Left lung (tissue), 10 donors: ENCODE data around the gene GTF2E1. TPM values are rescaled to one million over a fixed set of nuclear protein-coding genes. Genes with fewer than 3 reads are reported as not detected.

ENCODE experiments used
- ATAC-seq: fragments of 200-7000 bp; cut with Tn5 transposase; one replicate; pipeline ENCODE4 v1.9.1; 2020; ENCODE audit warnings: moderate library complexity
- DNase-seq, 4 donors: peaks; one replicate each; pipeline ENCODE4 v3.0.0-alpha.2; 2013 to 2020
- H3K27ac ChIP-seq, 2 donors: fragments of 200-600 bp; sonication (generic) in 1 of 2; one replicate each; pipeline versions ENCODE4 v1.5.0 to v1.8.0; 2020 to 2021
- H3K27me3 ChIP-seq, 2 donors: fragments of 200-600 bp; sonication (generic) in 1 of 2; one replicate each; pipeline versions ENCODE4 v1.5.0 to v1.8.0; 2020 to 2021
- H3K36me3 ChIP-seq, 2 donors: fragments of 200-600 bp; sonication (generic) in 1 of 2; one replicate each; pipeline versions ENCODE4 v1.5.0 to v1.8.0; 2020 to 2021
- H3K4me1 ChIP-seq, 2 donors: fragments of 200-600 bp; one replicate each; pipeline ENCODE4 v1.8.0; 2021
- H3K4me3 ChIP-seq, 2 donors: fragments of 200-600 bp; sonication (generic) in 1 of 2; one replicate each; pipeline versions ENCODE4 v1.5.0 to v1.8.0; 2020 to 2021; ENCODE audit warnings: mild to moderate bottlenecking in 1 of 2
- H3K9me3 ChIP-seq, 2 donors: fragments of 200-600 bp; sonication (generic) in 1 of 2; one replicate each; pipeline versions ENCODE4 v1.5.0 to v1.8.0; 2020 to 2021
- CTCF ChIP-seq, 2 donors: fragments of 200-600 bp; sonication (generic) in 1 of 2; IDR thresholded peaks; one replicate each; pipeline versions ENCODE4 v1.5.0 to v1.8.0; 2021; ENCODE audit warnings: antibody characterized with exemption in 2 of 2
- intact Hi-C, 2 donors: fragments of 100-400 bp; cut with DNase I; formaldehyde crosslinking; loops; one replicate each; pipeline versions ENCODE4 v1.11.2 to v1.14.2; 2022
- polyA plus RNA-seq, 6 donors: library from polyadenylated mRNA; unstranded; fragments of 120-200 nt; gene quantifications; one replicate each; pipeline ENCODE4 v1.2.1, GENCODE V29; 2013; ENCODE audit not compliant: insufficient read length in 6 of 6
- total RNA-seq, 2 donors: library from RNA; stranded (reverse); fragmentation: NEBNext Ultra II Directional; extraction: Animal tissue kit (Norgen Biotek cat#: 25700); gene quantifications; one replicate each; pipeline ENCODE4 v1.2.1, GENCODE V29; 2021
- donor health status: DM: no; HTN: yes; CAD: no.
- donor health status: DM: no; HTN: no; CAD: no.

Gene GTF2E1
- total and polyA plus RNA-seq, 8 donors, result 11.9 to 21.5 (median 14.1) TPM

- Histone ChIP-seq H3K27ac (no peak overlapping the region), H3K27me3 (no peaks in the 10 kb centered on the region), H3K4me3 (no peak overlapping the region), H3K4me1 (no peaks in the 10 kb centered on the region), H3K9me3 (no peaks in the 10 kb centered on the region), H3K36me3 (no peaks in the 10 kb centered on the region)
- intact Hi-C loops, result no loop called here
- no peak for TF ChIP-seq CTCF (IDR thresholded peaks at IDR 0.05)
- no peak for DNase-seq
- ATAC-seq, result no peak
These were observed 82.1 kb downstream of the GTF2E1 start for GRCh38 chr3:120824613-120825012.

GRCh38 chr3:120828796-120829195 lies 86.3 kb downstream of the GTF2E1 start:
- no peak for DNase-seq

GRCh38 chr3:120831066-120831465 lies 88.5 kb downstream of the GTF2E1 start:
- Histone ChIP-seq H3K4me1 (no peaks in the 10 kb centered on the region), H3K36me3 (no peaks in the 10 kb centered on the region), H3K27me3 (no peaks in the 10 kb centered on the region), H3K4me3 (no peak overlapping the region), H3K9me3 (no peaks in the 10 kb centered on the region), H3K27ac (no peak overlapping the region)
- intact Hi-C loops, result no loop called here
- no peak for TF ChIP-seq CTCF (IDR thresholded peaks at IDR 0.05)
- DNase-seq (no peak), ATAC-seq (no peak)

More at GRCh38 chr3:120828796-120829195, 86.3 kb downstream of the GTF2E1 start:
- TF ChIP-seq CTCF (IDR thresholded peaks at IDR 0.05), result no peak
- Histone ChIP-seq H3K4me3 (no peak overlapping the region), H3K36me3 (no peaks in the 10 kb centered on the region), H3K4me1 (no peaks in the 10 kb centered on the region), H3K27ac (no peak overlapping the region), H3K9me3 (no peaks in the 10 kb centered on the region), H3K27me3 (no peaks in the 10 kb centered on the region)
- ATAC-seq, result no peak
- intact Hi-C loops, result no loop called here

Other genes with a start within 250 kb of the GTF2E1 start
- gene NDUFB4, start 146.4 kb upstream of the GTF2E1 start, total RNA-seq, result 100 to 1,000 TPM in 1 of 2 donors, 10 to 100 TPM in 1; 90.4 to 100 TPM
- gene NDUFB4, start 146.4 kb upstream of the GTF2E1 start, polyA plus RNA-seq, result 100 to 1,000 TPM; 150 to 170 (median 160) TPM
- gene HGD, start 60.5 kb upstream of the GTF2E1 start, total RNA-seq, result 1 to 10 TPM; 1.0 to 2.4 TPM
- 1 to 10 TPM in 3 of 6 donors, under 1 TPM in 3; 0.38 to 1.5 (median 0.95) TPM for gene HGD, start 60.5 kb upstream of the GTF2E1 start, polyA plus RNA-seq
- gene RABL3, start 228 bp upstream of the GTF2E1 start, total RNA-seq, result 10 to 100 TPM; 19.0 to 20.0 TPM
- 10 to 100 TPM; 23.9 to 29.2 (median 24.7) TPM for gene RABL3, start 228 bp upstream of the GTF2E1 start, polyA plus RNA-seq
- not detected for gene STXBP5L, start 165.5 kb downstream of the GTF2E1 start, total RNA-seq
- under 1 TPM; 0.14 to 0.41 (median 0.17) TPM for gene STXBP5L, start 165.5 kb downstream of the GTF2E1 start, polyA plus RNA-seq